Measurements from ENCODE around the gene PGLYRP2.
"Not testable (repeated sequence)": the region's sequence is repeated elsewhere in the genome, so short reads cannot be mapped to it uniquely, and the experiment has no call there.

Gene PGLYRP2

GRCh38 chr19:15487038-15487437 is 7.7 kb upstream of the PGLYRP2 start:
- H3K27ac ChIP-seq (ENCODE audit: low read length), result no peak overlapping the region
- TF ChIP-seq, protein P1, sequence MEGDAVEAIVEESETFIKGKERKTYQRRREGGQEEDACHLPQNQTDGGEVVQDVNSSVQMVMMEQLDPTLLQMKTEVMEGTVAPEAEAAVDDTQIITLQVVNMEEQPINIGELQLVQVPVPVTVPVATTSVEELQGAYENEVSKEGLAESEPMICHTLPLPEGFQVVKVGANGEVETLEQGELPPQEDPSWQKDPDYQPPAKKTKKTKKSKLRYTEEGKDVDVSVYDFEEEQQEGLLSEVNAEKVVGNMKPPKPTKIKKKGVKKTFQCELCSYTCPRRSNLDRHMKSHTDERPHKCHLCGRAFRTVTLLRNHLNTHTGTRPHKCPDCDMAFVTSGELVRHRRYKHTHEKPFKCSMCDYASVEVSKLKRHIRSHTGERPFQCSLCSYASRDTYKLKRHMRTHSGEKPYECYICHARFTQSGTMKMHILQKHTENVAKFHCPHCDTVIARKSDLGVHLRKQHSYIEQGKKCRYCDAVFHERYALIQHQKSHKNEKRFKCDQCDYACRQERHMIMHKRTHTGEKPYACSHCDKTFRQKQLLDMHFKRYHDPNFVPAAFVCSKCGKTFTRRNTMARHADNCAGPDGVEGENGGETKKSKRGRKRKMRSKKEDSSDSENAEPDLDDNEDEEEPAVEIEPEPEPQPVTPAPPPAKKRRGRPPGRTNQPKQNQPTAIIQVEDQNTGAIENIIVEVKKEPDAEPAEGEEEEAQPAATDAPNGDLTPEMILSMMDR (IDR thresholded peaks at IDR 0.05; ENCODE audit: low read depth, low read length), result no peak
- TF ChIP-seq EZH2phosphoT487 (IDR thresholded peaks at IDR 0.05; ENCODE audit: low read depth), result no peak
- no peak overlapping the region for H3K9ac ChIP-seq (ENCODE audit: low read length)
- H3K36me3 ChIP-seq (replicated peaks; ENCODE audit: low read depth, low read length), result no peaks in the 10 kb centered on the region
- H3K4me2 ChIP-seq (ENCODE audit: low read length), result no peak overlapping the region
- H4K20me1 ChIP-seq (ENCODE audit: insufficient read depth, low read length), result no peaks in the 10 kb centered on the region
- no peak overlapping the region for H2AFZ ChIP-seq (ENCODE audit: low read depth, low read length)
- no peaks in the 10 kb centered on the region for H3K27me3 ChIP-seq (ENCODE audit: low read depth, low read length)
- no peaks in the 10 kb centered on the region for H3K4me1 ChIP-seq (ENCODE audit: low read length)
- H3K79me2 ChIP-seq (ENCODE audit: low read length), result no peaks in the 10 kb centered on the region
- H3K9me3 ChIP-seq (ENCODE audit: insufficient read depth, low read length), result no peaks in the 10 kb centered on the region
- no peak overlapping the region for H3K4me3 ChIP-seq (ENCODE audit: low read length)

- not testable (repeated sequence) for H3K4me1 ChIP-seq (ENCODE audit: low read length); H3K9me3 ChIP-seq (ENCODE audit: insufficient read depth, low read length); H3K27ac ChIP-seq (ENCODE audit: low read length); H3K27me3 ChIP-seq (ENCODE audit: low read depth, low read length); H3K36me3 ChIP-seq (replicated peaks; ENCODE audit: low read depth, low read length); H3K79me2 ChIP-seq (ENCODE audit: low read length); H2AFZ ChIP-seq (ENCODE audit: low read depth, low read length); H3K4me2 ChIP-seq (ENCODE audit: low read length); H3K9ac ChIP-seq (ENCODE audit: low read length); H4K20me1 ChIP-seq (ENCODE audit: insufficient read depth, low read length); H3K4me3 ChIP-seq (ENCODE audit: low read length)
These were observed 6.5 kb upstream of the PGLYRP2 start for GRCh38 chr19:15485768-15486167.

DNA sequence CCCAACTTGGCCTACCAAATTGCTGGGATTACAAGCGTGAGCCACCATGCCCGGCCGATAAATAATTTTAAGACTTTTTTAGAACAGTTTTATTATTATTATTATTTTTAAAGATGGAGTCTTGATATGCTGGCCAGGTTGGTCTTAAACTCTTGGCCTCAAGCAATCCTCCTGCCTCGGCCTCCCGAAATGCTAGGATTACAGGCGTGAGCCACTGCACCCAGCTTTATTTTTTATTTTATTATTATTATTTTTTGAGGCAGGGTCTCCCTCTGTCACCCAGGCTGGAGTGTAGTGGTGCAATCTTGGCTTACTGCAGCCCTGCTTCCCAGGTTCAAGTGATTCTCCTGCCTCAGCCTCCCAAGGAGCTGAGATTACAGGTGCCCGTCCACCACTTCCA is 1.7 kb upstream of the PGLYRP2 start:
- not testable (repeated sequence) for H3K4me1 ChIP-seq (ENCODE audit: low read length); H3K9me3 ChIP-seq (ENCODE audit: insufficient read depth, low read length); H2AFZ ChIP-seq (ENCODE audit: low read depth, low read length); H3K27me3 ChIP-seq (ENCODE audit: low read depth, low read length); H4K20me1 ChIP-seq (ENCODE audit: insufficient read depth, low read length); H3K9ac ChIP-seq (ENCODE audit: low read length); H3K36me3 ChIP-seq (replicated peaks; ENCODE audit: low read depth, low read length); H3K4me2 ChIP-seq (ENCODE audit: low read length); H3K4me3 ChIP-seq (ENCODE audit: low read length); H3K79me2 ChIP-seq (ENCODE audit: low read length); H3K27ac ChIP-seq (ENCODE audit: low read length)

- Histone ChIP-seq H3K4me3 (ENCODE audit: low read length) (no peak overlapping the region), H3K4me2 (ENCODE audit: low read length) (no peak overlapping the region), H3K4me1 (ENCODE audit: low read length) (no peaks in the 10 kb centered on the region), H3K36me3 (replicated peaks; ENCODE audit: low read depth, low read length) (no peaks in the 10 kb centered on the region), H2AFZ (ENCODE audit: low read depth, low read length) (no peak overlapping the region), H3K27ac (ENCODE audit: low read length) (no peak overlapping the region), H3K9me3 (ENCODE audit: insufficient read depth, low read length) (no peaks in the 10 kb centered on the region), H3K9ac (ENCODE audit: low read length) (no peak overlapping the region), H3K27me3 (ENCODE audit: low read depth, low read length) (peaks cover 4% of the 10 kb centered on the region; the same call in 1 of the 2 replicates), H3K79me2 (ENCODE audit: low read length) (no peaks in the 10 kb centered on the region), H4K20me1 (ENCODE audit: insufficient read depth, low read length) (no peaks in the 10 kb centered on the region)
- no peak for TF ChIP-seq EZH2phosphoT487 (IDR thresholded peaks at IDR 0.05; ENCODE audit: low read depth)
- TF ChIP-seq, protein P1 (IDR thresholded peaks at IDR 0.05; ENCODE audit: low read depth, low read length), result no peak
These were observed 3.0 kb downstream of the PGLYRP2 start for GRCh38 chr19:15476325-15476724.

GRCh38 chr19:15475611-15476010 is 3.7 kb downstream of the PGLYRP2 start:
- Histone ChIP-seq H3K79me2 (ENCODE audit: low read length) (no peaks in the 10 kb centered on the region), H3K4me2 (ENCODE audit: low read length) (no peak overlapping the region), H3K36me3 (replicated peaks; ENCODE audit: low read depth, low read length) (no peaks in the 10 kb centered on the region), H4K20me1 (ENCODE audit: insufficient read depth, low read length) (no peaks in the 10 kb centered on the region), H3K4me1 (ENCODE audit: low read length) (no peaks in the 10 kb centered on the region), H3K9ac (ENCODE audit: low read length) (no peak overlapping the region), H3K9me3 (ENCODE audit: insufficient read depth, low read length) (no peaks in the 10 kb centered on the region), H3K27me3 (ENCODE audit: low read depth, low read length) (peaks cover 4% of the 10 kb centered on the region; the same call in 1 of the 2 replicates), H3K27ac (ENCODE audit: low read length) (no peak overlapping the region), H3K4me3 (ENCODE audit: low read length) (no peak overlapping the region), H2AFZ (ENCODE audit: low read depth, low read length) (no peak overlapping the region)
- TF ChIP-seq, protein P1 (IDR thresholded peaks at IDR 0.05; ENCODE audit: low read depth, low read length), result no peak
- no peak for TF ChIP-seq EZH2phosphoT487 (IDR thresholded peaks at IDR 0.05; ENCODE audit: low read depth)

Data from OCI-LY3 (cell line).